Measurements from ENCODE around the gene RNF26. TPM values are rescaled to one million over a fixed set of nuclear protein-coding genes. Genes with fewer than 3 reads are reported as not detected.

The RNF26 gene
- total and polyA plus RNA-seq, 2 of the 13 experiments (the other 11 are each of a cell fraction or from before 2014, with no cell fraction given): 11.9 to 26.3 TPM

DNA sequence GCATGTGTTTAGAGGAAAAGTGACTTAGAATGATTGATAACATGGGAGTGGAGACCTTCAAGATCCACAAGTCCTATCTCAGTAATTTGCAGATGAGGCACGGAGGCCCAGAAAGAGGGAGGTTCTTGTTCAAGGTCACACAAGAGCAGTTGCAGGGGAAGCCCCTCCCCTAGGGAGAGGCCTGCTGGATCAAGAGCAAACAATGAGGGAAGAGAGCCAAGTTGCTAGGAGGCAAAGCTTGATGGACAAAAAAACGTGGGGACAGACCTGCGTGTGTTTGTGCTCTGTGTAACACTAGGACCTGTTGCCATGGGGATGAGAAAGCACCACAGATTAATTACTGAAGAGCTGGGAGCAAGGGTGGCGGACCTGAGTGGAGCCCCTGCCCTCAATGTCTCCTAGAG is 18.5 kb downstream of the RNF26 start (continued):
- TF ChIP-seq HMGXB3 (CRISPR knock-in tag; IDR thresholded peaks at IDR 0.05; ENCODE audit: borderline replicate concordance) (0 out of 2 replicates have a peak, but pooled peaks have one; percentile 11), ARNT (IDR thresholded peaks at IDR 0.05) (no peak), HMGA1 (CRISPR knock-in tag; conservative IDR thresholded peaks at IDR 0.05) (no peak), JARID2 (CRISPR knock-in tag; IDR thresholded peaks at IDR 0.05; ENCODE audit: insufficient replicate concordance) (no peak), HNRNPUL1 (IDR thresholded peaks at IDR 0.05; ENCODE audit: low read depth, low read length) (no peak), ZNF703 (CRISPR knock-in tag; IDR thresholded peaks at IDR 0.05; ENCODE audit: borderline replicate concordance) (no peak), ETV6 (CRISPR knock-in tag; conservative IDR thresholded peaks at IDR 0.05) (no peak), KLF12 (CRISPR knock-in tag; IDR thresholded peaks at IDR 0.05; ENCODE audit: borderline replicate concordance) (no peak), WIZ (CRISPR knock-in tag; IDR thresholded peaks at IDR 0.05) (no peak), SIX1 (CRISPR knock-in tag; IDR thresholded peaks at IDR 0.05; ENCODE audit: borderline replicate concordance) (no peak), ZNF225 (CRISPR knock-in tag; IDR thresholded peaks at IDR 0.05) (no peak), ZNF24 (IDR thresholded peaks at IDR 0.05) (no peak), YEATS2 (CRISPR knock-in tag; IDR thresholded peaks at IDR 0.05; ENCODE audit: borderline replicate concordance) (no peak; the same call in 1 of the 2 replicates), NFRKB (IDR thresholded peaks at IDR 0.05) (no peak), SOX5 (CRISPR knock-in tag; IDR thresholded peaks at IDR 0.05; ENCODE audit: borderline replicate concordance) (peak; percentile 87), ZNF367 (CRISPR knock-in tag; IDR thresholded peaks at IDR 0.05; ENCODE audit: borderline replicate concordance) (no peak), CBX1 (IDR thresholded peaks at IDR 0.05; ENCODE audit: low read depth) (no peak), ZNF616 (CRISPR knock-in tag; IDR thresholded peaks at IDR 0.05; ENCODE audit: low read depth) (no peak), MZF1 (CRISPR knock-in tag; IDR thresholded peaks at IDR 0.05; ENCODE audit: borderline replicate concordance) (no peak), REL (CRISPR knock-in tag; conservative IDR thresholded peaks at IDR 0.05) (no peak), ZNF710 (CRISPR knock-in tag; IDR thresholded peaks at IDR 0.05; ENCODE audit: borderline replicate concordance) (0 out of 2 replicates have a peak, but pooled peaks have one; percentile 24), PBX2 (CRISPR knock-in tag; IDR thresholded peaks at IDR 0.05) (no peak), U2AF2 (IDR thresholded peaks at IDR 0.05; ENCODE audit: low read depth, low read length) (0 out of 2 replicates have a peak, but pooled peaks have one; percentile 65)
- TF ChIP-seq, protein P1, sequence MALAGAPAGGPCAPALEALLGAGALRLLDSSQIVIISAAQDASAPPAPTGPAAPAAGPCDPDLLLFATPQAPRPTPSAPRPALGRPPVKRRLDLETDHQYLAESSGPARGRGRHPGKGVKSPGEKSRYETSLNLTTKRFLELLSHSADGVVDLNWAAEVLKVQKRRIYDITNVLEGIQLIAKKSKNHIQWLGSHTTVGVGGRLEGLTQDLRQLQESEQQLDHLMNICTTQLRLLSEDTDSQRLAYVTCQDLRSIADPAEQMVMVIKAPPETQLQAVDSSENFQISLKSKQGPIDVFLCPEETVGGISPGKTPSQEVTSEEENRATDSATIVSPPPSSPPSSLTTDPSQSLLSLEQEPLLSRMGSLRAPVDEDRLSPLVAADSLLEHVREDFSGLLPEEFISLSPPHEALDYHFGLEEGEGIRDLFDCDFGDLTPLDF (CRISPR knock-in tag; IDR thresholded peaks at IDR 0.05): no peak
